Measurements from ENCODE around the gene BCL2L1.

BCL2L1 gene

DNA sequence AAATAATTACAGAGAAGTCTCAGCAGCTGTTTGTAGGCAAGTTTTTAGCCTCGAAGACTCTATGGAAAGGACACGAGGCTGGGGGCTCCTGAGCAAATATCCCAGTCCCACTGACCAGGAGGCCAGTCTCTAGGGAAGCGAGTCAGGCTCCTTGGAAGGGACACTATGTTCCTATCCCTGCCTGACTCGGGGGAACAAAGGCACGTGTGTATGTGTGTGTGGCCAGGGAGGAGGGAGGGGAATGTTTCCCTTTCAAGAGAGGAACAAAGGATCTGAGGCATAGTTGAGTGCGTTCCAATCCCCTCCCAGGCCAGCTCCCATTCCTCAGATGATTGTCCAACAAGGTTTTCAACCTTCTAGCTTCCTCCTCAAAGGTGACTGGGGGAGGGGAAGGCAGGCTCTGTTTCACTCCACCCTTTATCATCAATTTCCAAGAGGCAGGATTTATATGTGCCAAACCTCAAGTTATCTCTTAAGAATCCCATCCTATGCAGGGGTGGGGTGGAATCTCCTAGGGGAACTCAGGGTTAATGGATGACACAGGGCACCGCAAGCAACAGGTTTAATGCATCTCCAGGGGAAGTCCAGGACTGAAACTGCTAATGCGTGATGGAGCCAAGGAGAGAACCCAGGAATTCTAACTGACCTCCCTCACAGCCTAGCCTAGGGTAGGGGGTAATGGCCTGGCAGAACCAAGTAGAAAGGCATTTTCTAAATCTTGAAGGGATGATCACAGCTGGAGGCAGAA lies 9.9 kb downstream of the BCL2L1 start:
- TF ChIP-seq CTCF (IDR thresholded peaks at IDR 0.05; ENCODE audit: low read depth, low read length, missing control alignments) = no peak
- H3K4me3 ChIP-seq (replicated peaks; ENCODE audit: low read depth, low read length) = peak overlapping the region; percentile 22
- DNase-seq (ENCODE audit: extremely low read depth, low read depth) = peak; percentile 70

GRCh38 chr20:31712112-31712553 lies 10.5 kb downstream of the BCL2L1 start:
- DNase-seq (ENCODE audit: extremely low read depth, low read depth) = no peak
- H3K4me3 ChIP-seq (replicated peaks; ENCODE audit: low read depth, low read length) = no peak overlapping the region
- TF ChIP-seq CTCF (IDR thresholded peaks at IDR 0.05; ENCODE audit: low read depth, low read length, missing control alignments) = no peak

DNA sequence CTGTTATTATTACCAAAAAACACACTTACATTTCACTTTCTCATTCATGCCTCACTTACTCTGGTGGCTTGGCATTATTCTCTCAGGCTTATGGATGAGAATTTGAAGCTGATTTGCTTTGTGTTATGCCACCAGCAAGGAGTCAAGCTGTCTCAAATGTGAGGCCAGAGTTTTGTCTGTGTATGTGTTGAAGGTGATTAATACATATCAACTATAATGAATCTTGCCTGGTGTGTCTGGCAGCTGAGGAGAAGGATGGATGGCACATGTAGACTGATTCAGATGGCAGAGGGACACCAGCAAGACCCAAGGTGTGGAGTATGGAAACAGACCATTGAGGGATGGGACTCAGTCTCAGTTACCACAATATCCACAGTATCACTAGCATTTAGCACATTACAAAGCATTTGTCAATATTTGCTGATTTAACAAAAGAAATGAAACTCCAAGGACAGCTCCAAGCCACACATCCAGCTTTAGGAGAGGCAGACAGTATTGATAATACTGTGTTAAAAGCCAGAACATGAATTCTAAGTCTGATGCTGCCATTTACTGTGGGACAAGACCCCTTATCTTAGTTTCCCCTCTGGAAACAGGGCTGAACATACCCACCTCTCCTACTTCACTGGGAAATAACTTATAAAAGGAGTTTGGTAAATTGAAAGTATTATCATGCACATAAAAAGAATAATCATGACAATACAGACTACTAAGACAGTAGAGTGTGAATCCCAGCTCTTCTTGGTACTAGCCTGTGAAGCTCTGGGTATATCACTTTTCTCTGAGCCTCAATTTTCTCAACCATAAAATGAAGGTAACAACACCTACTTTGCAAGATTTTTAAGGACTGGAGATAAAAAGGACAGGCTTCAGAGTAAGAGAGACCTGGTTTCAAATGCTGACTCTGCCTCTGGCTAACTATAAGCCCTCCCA lies 11.2 kb downstream of the BCL2L1 start:
- H3K4me3 ChIP-seq (replicated peaks; ENCODE audit: low read depth, low read length) = no peak overlapping the region
- TF ChIP-seq CTCF (IDR thresholded peaks at IDR 0.05; ENCODE audit: low read depth, low read length, missing control alignments) = no peak
- no peak for DNase-seq (ENCODE audit: extremely low read depth, low read depth)

DNA sequence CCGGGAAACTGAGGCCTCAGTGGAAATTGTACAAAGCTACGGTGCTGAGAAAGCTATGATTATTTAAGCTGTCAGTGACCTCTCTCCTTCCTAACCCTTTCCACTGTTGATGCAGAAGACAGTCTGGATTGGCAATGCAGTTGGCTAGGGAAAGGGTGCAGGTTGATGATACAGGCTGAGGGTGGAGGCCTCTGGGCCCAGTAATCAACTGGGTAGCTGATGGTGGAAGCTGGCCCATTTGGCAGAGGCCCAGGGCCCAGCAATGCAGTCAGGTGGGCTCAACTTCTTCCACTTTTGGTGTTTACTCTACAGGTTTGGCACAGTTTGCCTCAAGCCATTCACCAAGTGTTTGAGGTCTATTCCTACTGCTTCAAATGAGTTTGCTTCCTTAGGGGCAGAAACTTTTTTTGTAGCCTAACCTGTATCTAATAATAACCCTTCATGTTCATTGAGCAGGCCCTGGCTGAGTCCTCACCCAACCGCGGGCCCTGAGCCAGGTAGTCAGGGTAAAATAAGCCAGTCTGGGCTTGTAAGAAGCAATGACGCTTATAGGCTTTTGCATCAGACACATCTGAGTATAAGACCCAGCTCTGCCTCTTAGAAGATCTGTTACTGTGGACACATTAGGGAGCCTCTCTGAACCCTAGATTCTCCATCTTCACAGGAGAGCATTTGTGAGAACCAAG lies 12.1 kb downstream of the BCL2L1 start:
- DNase-seq (ENCODE audit: extremely low read depth, low read depth) = no peak
- no peak for TF ChIP-seq CTCF (IDR thresholded peaks at IDR 0.05; ENCODE audit: low read depth, low read length, missing control alignments)
- no peak overlapping the region for H3K4me3 ChIP-seq (replicated peaks; ENCODE audit: low read depth, low read length)

GRCh38 chr20:31709939-31710338 lies 12.7 kb downstream of the BCL2L1 start:
- H3K4me3 ChIP-seq (replicated peaks; ENCODE audit: low read depth, low read length) = no peak overlapping the region
- TF ChIP-seq CTCF (IDR thresholded peaks at IDR 0.05; ENCODE audit: low read depth, low read length, missing control alignments) = no peak
- DNase-seq (ENCODE audit: extremely low read depth, low read depth) = no peak

- DNase-seq (ENCODE audit: extremely low read depth, low read depth) = no peak
Observed at GRCh38 chr20:31708736-31709534, 13.7 kb downstream of the BCL2L1 start.

More at GRCh38 chr20:31708736-31709534, 13.7 kb downstream of the BCL2L1 start:
- no peak for TF ChIP-seq CTCF (IDR thresholded peaks at IDR 0.05; ENCODE audit: low read depth, low read length, missing control alignments)
- H3K4me3 ChIP-seq (replicated peaks; ENCODE audit: low read depth, low read length) = no peak overlapping the region
